Testis (tissue), 2 donors: ENCODE measurements around the gene PHKG1.

Experiments
- CTCF ChIP-seq, 3 experiments: fragments of 450-650 bp in 2 of 3; fragments of 200-600 bp in 1 of 3; sonication (generic) in 1 of 3; IDR thresholded peaks; one replicate each; pipeline ENCODE4 v1.5.1; 2016 to 2019; ENCODE audit warnings: antibody characterized with exemption in 3 of 3, mild to moderate bottlenecking in 2 of 3, moderate library complexity in 1 of 3
- POLR2A ChIP-seq: fragments of 450-650 bp; IDR thresholded peaks from one replicate; pipeline ENCODE4 v1.6.1; 2017; ENCODE audit warnings: antibody characterized with exemption, mild to moderate bottlenecking, moderate library complexity

DNA sequence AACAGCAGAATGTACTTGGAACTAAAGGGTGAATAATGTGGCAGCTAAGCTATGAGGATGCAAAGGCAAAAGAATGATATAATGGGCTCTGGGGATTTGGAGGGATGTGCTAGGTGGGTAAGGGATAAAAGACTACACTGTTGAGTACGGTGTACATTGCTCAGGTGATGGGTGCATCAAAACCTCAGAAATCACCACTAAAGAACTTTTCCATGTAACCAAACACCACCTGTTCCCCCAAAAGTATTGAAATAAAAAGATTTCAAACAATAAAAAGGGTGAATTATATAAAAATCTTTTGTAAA is 15.2 kb upstream of the PHKG1 start:
- TF ChIP-seq POLR2A, result no peak
- TF ChIP-seq CTCF (IDR thresholded peaks at IDR 0.05), result no peak
